Stimulated activated CD4-positive, alpha-beta T cell treated with anti-CD3 and anti-CD28 coated beads, Interleukin-2, amount 100 ng/mL, for 24 hours (primary cell): ENCODE measurements around the gene FOXD4L3.
"Not testable (repeated sequence)": the region's sequence is repeated elsewhere in the genome, so short reads cannot be mapped to it uniquely, and the experiment has no call there.

Source experiments
- DNase-seq, 2 donors: peaks; one replicate each; pipeline ENCODE4 v3.0.0-alpha.2; 2020

Gene FOXD4L3

GRCh38 chr9:68302567-68302966, at the start of gene FOXD4L3:
TSS of gene FOXD4L3 (plus strand) at chr9:68302867. CDS start at chr9:68302952, 85 bp downstream.
- not testable (repeated sequence) for DNase-seq

GRCh38 chr9:68281041-68281440, 21.6 kb upstream of the FOXD4L3 start:
- not testable (repeated sequence) for DNase-seq

GRCh38 chr9:68303771-68304170, 1.1 kb downstream of the FOXD4L3 start:
- not testable (repeated sequence) for DNase-seq

- DNase-seq = not testable (repeated sequence)
These were observed 1.5 kb downstream of the FOXD4L3 start for GRCh38 chr9:68304212-68304611.

GRCh38 chr9:68304777-68305176, 2.1 kb downstream of the FOXD4L3 start:
- DNase-seq = not testable (repeated sequence)

GRCh38 chr9:68305680-68306285, 3.1 kb downstream of the FOXD4L3 start:
- not testable (repeated sequence) for DNase-seq

- DNase-seq = not testable (repeated sequence)
These were observed 3.8 kb downstream of the FOXD4L3 start for GRCh38 chr9:68306391-68306964.

- DNase-seq = not testable (repeated sequence)
These were observed 4.5 kb downstream of the FOXD4L3 start for GRCh38 chr9:68307127-68307526.

- DNase-seq = not testable (repeated sequence)
These were observed 5.0 kb downstream of the FOXD4L3 start for GRCh38 chr9:68307654-68308053.

GRCh38 chr9:68311208-68311607, 8.5 kb downstream of the FOXD4L3 start:
- DNase-seq = not testable (repeated sequence)

- DNase-seq = not testable (repeated sequence)
These were observed 15.5 kb downstream of the FOXD4L3 start for GRCh38 chr9:68318209-68318608.

- not testable (repeated sequence) for DNase-seq
These were observed 21.1 kb downstream of the FOXD4L3 start for GRCh38 chr9:68323749-68324148.

GRCh38 chr9:68324518-68324917, 21.9 kb downstream of the FOXD4L3 start:
- not testable (repeated sequence) for DNase-seq

- DNase-seq = not testable (repeated sequence)
These were observed 26.4 kb downstream of the FOXD4L3 start for GRCh38 chr9:68329106-68329505.

- DNase-seq = not testable (repeated sequence)
These were observed 28.0 kb downstream of the FOXD4L3 start for GRCh38 chr9:68330531-68331173.

- not testable (repeated sequence) for DNase-seq
These were observed 29.5 kb downstream of the FOXD4L3 start for GRCh38 chr9:68332122-68332521.

- DNase-seq = not testable (repeated sequence)
These were observed 33.3 kb downstream of the FOXD4L3 start for GRCh38 chr9:68335935-68336334.

GRCh38 chr9:68336639-68337339, 34.1 kb downstream of the FOXD4L3 start:
- not testable (repeated sequence) for DNase-seq

- DNase-seq = not testable (repeated sequence)
These were observed 35.3 kb downstream of the FOXD4L3 start for GRCh38 chr9:68338000-68338399.

GRCh38 chr9:68342265-68343025, 39.8 kb downstream of the FOXD4L3 start:
- not testable (repeated sequence) for DNase-seq

- DNase-seq = not testable (repeated sequence)
These were observed 40.6 kb downstream of the FOXD4L3 start for GRCh38 chr9:68343242-68343641.

- DNase-seq = not testable (repeated sequence)
These were observed 41.3 kb downstream of the FOXD4L3 start for GRCh38 chr9:68343992-68344391.
